HG02642 (cell line): Measurements from ENCODE around the gene NKX1-1.
"Not testable (repeated sequence)": the region's sequence is repeated elsewhere in the genome, so short reads cannot be mapped to it uniquely, and the experiment has no call there.

ENCODE experiments used
- ATAC-seq: cut with Tn5 transposase; IDR thresholded peaks from one replicate; pipeline ENCODE4 v1.9.1; 2021; ENCODE audit warnings: mild to moderate bottlenecking; ENCODE audit not compliant: unreplicated experiment, poor library complexity

Gene NKX1-1

GRCh38 chr4:1376391-1376840 lies 29.8 kb downstream of the NKX1-1 start:
- no peak for ATAC-seq

- no peak for ATAC-seq
These were observed 30.4 kb downstream of the NKX1-1 start for GRCh38 chr4:1375761-1376322.

GRCh38 chr4:1375051-1375721 lies 31.1 kb downstream of the NKX1-1 start:
- no peak for ATAC-seq

- no peak for ATAC-seq
These were observed 31.6 kb downstream of the NKX1-1 start for GRCh38 chr4:1374706-1375045.

GRCh38 chr4:1373892-1374705 lies 32.1 kb downstream of the NKX1-1 start:
- ATAC-seq: no peak

- ATAC-seq: not testable (repeated sequence)
These were observed 33.7 kb downstream of the NKX1-1 start for GRCh38 chr4:1372576-1372975.

GRCh38 chr4:1371176-1372165 lies 34.8 kb downstream of the NKX1-1 start:
- no peak for ATAC-seq

GRCh38 chr4:1370321-1371124 lies 35.7 kb downstream of the NKX1-1 start:
- ATAC-seq: no peak

- ATAC-seq: no peak
These were observed 36.7 kb downstream of the NKX1-1 start for GRCh38 chr4:1369479-1370079.

- no peak for ATAC-seq
These were observed 37.2 kb downstream of the NKX1-1 start for GRCh38 chr4:1369091-1369450.

GRCh38 chr4:1368421-1369090 lies 37.7 kb downstream of the NKX1-1 start:
- no peak for ATAC-seq

GRCh38 chr4:1367936-1368289 lies 38.3 kb downstream of the NKX1-1 start:
- no peak for ATAC-seq

- no peak for ATAC-seq
These were observed 38.9 kb downstream of the NKX1-1 start for GRCh38 chr4:1367230-1367935.

- ATAC-seq: no peak
These were observed 39.6 kb downstream of the NKX1-1 start for GRCh38 chr4:1366371-1367229.

- ATAC-seq: no peak
These were observed 40.7 kb downstream of the NKX1-1 start for GRCh38 chr4:1365271-1366178.

GRCh38 chr4:1364748-1365147 lies 41.5 kb downstream of the NKX1-1 start:
- ATAC-seq: no peak
